Measurements from ENCODE around the gene SBK1. TPM values are rescaled to one million over a fixed set of nuclear protein-coding genes. Genes with fewer than 3 reads are reported as not detected.

The SBK1 gene
- total RNA-seq, 1 experiment from 2014 or later = 19.2 TPM

DNA sequence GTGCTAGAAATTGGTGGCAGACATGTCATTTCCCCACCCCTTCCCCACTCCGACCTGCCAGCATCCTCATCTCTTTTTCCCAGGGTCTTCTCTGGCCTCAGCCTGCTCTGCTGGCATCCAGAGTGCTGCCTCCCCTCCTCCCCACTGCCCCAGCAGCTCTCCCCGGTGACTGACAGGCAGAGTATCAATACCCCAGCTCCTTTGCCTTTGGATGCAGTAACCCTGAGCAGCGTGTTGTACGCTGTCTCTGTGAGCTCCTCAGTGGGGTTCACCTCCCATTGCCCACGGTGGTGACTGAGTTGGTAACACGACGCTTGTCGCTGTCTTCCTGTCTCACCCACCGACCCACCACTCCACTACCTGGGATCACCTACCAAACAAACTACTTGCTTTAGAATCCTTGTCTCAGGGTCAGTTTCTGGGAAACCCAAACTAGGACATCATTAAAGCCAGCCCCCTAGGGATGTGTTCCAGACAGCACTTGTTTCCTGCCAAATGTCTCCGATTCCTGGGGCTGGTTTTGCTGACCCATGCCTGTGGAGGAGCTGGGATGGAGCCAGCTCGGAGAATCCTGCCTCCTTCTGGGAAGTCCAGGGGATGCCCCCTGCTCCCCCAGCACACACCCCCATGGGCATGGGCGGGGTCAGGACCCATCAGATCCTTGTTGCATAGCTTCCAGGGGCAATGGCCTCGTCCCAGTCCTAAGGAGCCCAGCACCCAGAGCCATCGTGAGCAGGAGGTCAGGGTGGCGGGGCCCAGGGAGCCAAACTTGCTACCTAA, 8.3 kb upstream of the SBK1 start:
- Histone ChIP-seq H3K9me3 (ENCODE audit: control insufficient read depth in 1 of 2, insufficient read depth in 1 of 2, low read depth in 1 of 2, low read length in 2 of 2) (no peaks in the 10 kb centered on the region), H3K4me2 (ENCODE audit: low read length) (no peak overlapping the region), H3K9me2 (ENCODE audit: insufficient read depth) (no peaks in the 10 kb centered on the region), H3K27ac (ENCODE audit: low read depth, low read length) (no peak overlapping the region), H3K27me3 (ENCODE audit: insufficient read depth, low read length) (no peaks in the 10 kb centered on the region), H3K4me1 (ENCODE audit: control insufficient read depth in 1 of 2, insufficient read depth in 2 of 2, low read length in 2 of 2) (no peaks in the 10 kb centered on the region), H3K4me3 (replicated peaks in 1 of 2; ENCODE audit: low read depth in 1 of 2, low read length in 2 of 2) (no peak overlapping the region), H3K79me2 (ENCODE audit: insufficient read depth, low read length) (no peaks in the 10 kb centered on the region), H2AFZ (ENCODE audit: low read depth, low read length, poor library complexity, severe bottlenecking) (no peak overlapping the region), H3K36me3 (ENCODE audit: control insufficient read depth in 1 of 2, insufficient read depth in 2 of 2, low read length in 2 of 2) (no peaks in the 10 kb centered on the region), H4K20me1 (ENCODE audit: insufficient read depth) (no peaks in the 10 kb centered on the region), H3K9ac (ENCODE audit: low read length) (no peak overlapping the region)
- peak; percentile 36 for ATAC-seq
- ChIA-PET RAD21 (ENCODE audit: low non-redundant PET in 1 of 2, low total read pairs in 2 of 2, uncharacterized antibody in 2 of 2, unreplicated experiment in 2 of 2) (no interaction called here), POLR2A (no interaction called here), CTCF (no interaction called here)
- BruUV-seq (replicated peaks) = no TSS peak
- intact Hi-C loops (cut with micrococcal nuclease) = no loop called here
- TF ChIP-seq YY1 (IDR thresholded peaks at IDR 0.05; ENCODE audit: extremely low read depth, insufficient replicate concordance, low read depth, low read length) = no peak
- no peak for TF ChIP-seq ZNF274 (IDR thresholded peaks at IDR 0.05; ENCODE audit: low read depth, low read length)
- no peak for TF ChIP-seq EGR1 (IDR thresholded peaks at IDR 0.05; ENCODE audit: low read depth)
- TF ChIP-seq, protein P1, sequence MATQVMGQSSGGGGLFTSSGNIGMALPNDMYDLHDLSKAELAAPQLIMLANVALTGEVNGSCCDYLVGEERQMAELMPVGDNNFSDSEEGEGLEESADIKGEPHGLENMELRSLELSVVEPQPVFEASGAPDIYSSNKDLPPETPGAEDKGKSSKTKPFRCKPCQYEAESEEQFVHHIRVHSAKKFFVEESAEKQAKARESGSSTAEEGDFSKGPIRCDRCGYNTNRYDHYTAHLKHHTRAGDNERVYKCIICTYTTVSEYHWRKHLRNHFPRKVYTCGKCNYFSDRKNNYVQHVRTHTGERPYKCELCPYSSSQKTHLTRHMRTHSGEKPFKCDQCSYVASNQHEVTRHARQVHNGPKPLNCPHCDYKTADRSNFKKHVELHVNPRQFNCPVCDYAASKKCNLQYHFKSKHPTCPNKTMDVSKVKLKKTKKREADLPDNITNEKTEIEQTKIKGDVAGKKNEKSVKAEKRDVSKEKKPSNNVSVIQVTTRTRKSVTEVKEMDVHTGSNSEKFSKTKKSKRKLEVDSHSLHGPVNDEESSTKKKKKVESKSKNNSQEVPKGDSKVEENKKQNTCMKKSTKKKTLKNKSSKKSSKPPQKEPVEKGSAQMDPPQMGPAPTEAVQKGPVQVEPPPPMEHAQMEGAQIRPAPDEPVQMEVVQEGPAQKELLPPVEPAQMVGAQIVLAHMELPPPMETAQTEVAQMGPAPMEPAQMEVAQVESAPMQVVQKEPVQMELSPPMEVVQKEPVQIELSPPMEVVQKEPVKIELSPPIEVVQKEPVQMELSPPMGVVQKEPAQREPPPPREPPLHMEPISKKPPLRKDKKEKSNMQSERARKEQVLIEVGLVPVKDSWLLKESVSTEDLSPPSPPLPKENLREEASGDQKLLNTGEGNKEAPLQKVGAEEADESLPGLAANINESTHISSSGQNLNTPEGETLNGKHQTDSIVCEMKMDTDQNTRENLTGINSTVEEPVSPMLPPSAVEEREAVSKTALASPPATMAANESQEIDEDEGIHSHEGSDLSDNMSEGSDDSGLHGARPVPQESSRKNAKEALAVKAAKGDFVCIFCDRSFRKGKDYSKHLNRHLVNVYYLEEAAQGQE (IDR thresholded peaks at IDR 0.05; ENCODE audit: low read depth) = no peak
- TF ChIP-seq EZH2phosphoT487 (IDR thresholded peaks at IDR 0.05; ENCODE audit: borderline replicate concordance) = no peak
- TF ChIP-seq EZH2 (IDR thresholded peaks at IDR 0.05) = no peak
- no peak for TF ChIP-seq SRF (IDR thresholded peaks at IDR 0.05; ENCODE audit: low read depth)
- TF ChIP-seq ELF1 (IDR thresholded peaks at IDR 0.05; ENCODE audit: borderline replicate concordance, low read depth) = no peak
- no peak for TF ChIP-seq ZFX (IDR thresholded peaks at IDR 0.05)
- TF ChIP-seq JUND (IDR thresholded peaks at IDR 0.05) = no peak
- no peak for TF ChIP-seq CTCF (IDR thresholded peaks at IDR 0.05 in 2 of 3, conservative IDR thresholded peaks at IDR 0.05 in 1 of 3; ENCODE audit: borderline replicate concordance in 1 of 3, insufficient read depth in 1 of 3, low read depth in 2 of 3, low read length in 2 of 3)
- TF ChIP-seq POLR2AphosphoS5 (IDR thresholded peaks at IDR 0.05; ENCODE audit: low read depth, low read length) = no peak
- TF ChIP-seq CBX3 (IDR thresholded peaks at IDR 0.05; ENCODE audit: low read depth) = no peak
- TF ChIP-seq TCF7L2 (IDR thresholded peaks at IDR 0.05; ENCODE audit: borderline replicate concordance, extremely low read depth, insufficient read depth, insufficient read length) = no peak
- TF ChIP-seq, protein P2, sequence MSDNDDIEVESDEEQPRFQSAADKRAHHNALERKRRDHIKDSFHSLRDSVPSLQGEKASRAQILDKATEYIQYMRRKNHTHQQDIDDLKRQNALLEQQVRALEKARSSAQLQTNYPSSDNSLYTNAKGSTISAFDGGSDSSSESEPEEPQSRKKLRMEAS (IDR thresholded peaks at IDR 0.05) = no peak
- no peak for TF ChIP-seq FOSL1 (IDR thresholded peaks at IDR 0.05; ENCODE audit: low read depth)
- no peak for DNase-seq (ENCODE audit: low read depth, low spot score)

Measured in HCT116 (cell line).